Body of pancreas (tissue), 4 donors: ENCODE data around the gene MTRF1L. TPM values are rescaled to one million over a fixed set of nuclear protein-coding genes. Genes with fewer than 3 reads are reported as not detected.

ENCODE experiments used
- ATAC-seq: fragments of 150-250 bp; one replicate; pipeline ENCODE4 v1.9.1; 2016
- DNase-seq, 4 donors: peaks; one replicate each; pipeline ENCODE4 v3.0.0-alpha.2; 2019
- H3K27ac ChIP-seq, 4 donors: fragments of 200-600 bp; sonication (generic); 1 replicate in 3 of 4; 2 replicates in 1 of 4; pipeline versions ENCODE4 v1.5.1 to v1.6.1; 2016 to 2019; ENCODE audit warnings: mild to moderate bottlenecking in 1 of 4, mixed read lengths in 1 of 4, moderate library complexity in 1 of 4
- H3K27me3 ChIP-seq, 2 donors: fragments of 200-600 bp; sonication (generic); one replicate each; pipeline ENCODE4 v1.6.0; 2016; ENCODE audit warnings: mild to moderate bottlenecking in 1 of 2
- H3K36me3 ChIP-seq, 2 donors: fragments of 200-600 bp; sonication (generic); replicated peaks in 1 of 2; 2 replicates each; pipeline ENCODE4 v1.5.1; 2016; ENCODE audit warnings: low read depth in 2 of 2; ENCODE audit not compliant: insufficient read depth in 1 of 2
- H3K4me1 ChIP-seq: fragments of 200-600 bp; sonication (generic); one replicate; pipeline ENCODE4 v1.6.0; 2016
- H3K4me3 ChIP-seq, 2 donors: fragments of 200-600 bp; sonication (generic); 1 replicate in 1 of 2; 2 replicates in 1 of 2; pipeline ENCODE4 v1.5.1; 2016 to 2019
- H3K9me3 ChIP-seq, 3 donors: fragments of 200-600 bp; sonication (generic); 1 replicate in 2 of 3; 2 replicates in 1 of 3; pipeline ENCODE4 v1.5.1; 2016
- CTCF ChIP-seq, 7 experiments: fragments of 450-650 bp in 4 of 7; fragments of 200-600 bp in 3 of 7; sonication (generic) in 3 of 7; IDR thresholded peaks; one replicate each; pipeline ENCODE4 v1.5.1; 2016 to 2019; ENCODE audit warnings: antibody characterized with exemption in 7 of 7
- POLR2A ChIP-seq, 3 donors: fragments of 450-650 bp; IDR thresholded peaks; one replicate each; pipeline ENCODE4 v1.6.1; 2016; ENCODE audit warnings: antibody characterized with exemption in 3 of 3, mild to moderate bottlenecking in 2 of 3
- WGBS, 2 donors: methylation state at CpG; one replicate each; pipeline ENCODE4 v1.1.5; 2017; 5-methylcytosine and 5-hydroxymethylcytosine counted together
- intact Hi-C: fragments of 100-400 bp; cut with DNase I; formaldehyde crosslinking; loops from one replicate; pipeline ENCODE4 v1.15.1; 2023
- total RNA-seq, 2 donors: library from RNA; depleted of rRNA; stranded (reverse); fragments of >200 nt; gene quantifications; one replicate each; pipeline ENCODE4 v1.1.0, GENCODE V29; 2016

MTRF1L gene
- total RNA-seq, 2 donors from 2014 or later, result 8.6 to 22.7 TPM

DNA sequence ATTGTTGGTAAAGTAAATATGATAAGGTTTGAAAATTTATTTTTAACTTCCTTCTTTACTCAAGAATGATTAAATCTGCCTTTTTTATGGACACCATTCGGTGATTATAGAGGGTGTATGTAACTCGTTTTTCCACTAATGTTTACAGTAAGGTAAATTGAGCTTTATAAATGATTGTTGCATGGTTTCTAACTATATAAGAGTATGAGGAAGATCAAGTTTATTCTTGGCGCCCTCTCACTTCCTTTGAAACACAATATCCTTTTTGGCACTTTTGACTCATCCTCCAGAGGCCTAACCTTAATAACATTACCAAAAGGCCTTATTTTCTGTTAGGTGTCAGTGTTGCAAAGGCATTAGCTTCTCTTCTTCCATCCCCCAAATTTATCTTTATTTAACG lies 41.8 kb upstream of the MTRF1L start:
- 56 to 57% methylated on average over 4 of the region's 4 CpGs for WGBS, 2 donors

DNA sequence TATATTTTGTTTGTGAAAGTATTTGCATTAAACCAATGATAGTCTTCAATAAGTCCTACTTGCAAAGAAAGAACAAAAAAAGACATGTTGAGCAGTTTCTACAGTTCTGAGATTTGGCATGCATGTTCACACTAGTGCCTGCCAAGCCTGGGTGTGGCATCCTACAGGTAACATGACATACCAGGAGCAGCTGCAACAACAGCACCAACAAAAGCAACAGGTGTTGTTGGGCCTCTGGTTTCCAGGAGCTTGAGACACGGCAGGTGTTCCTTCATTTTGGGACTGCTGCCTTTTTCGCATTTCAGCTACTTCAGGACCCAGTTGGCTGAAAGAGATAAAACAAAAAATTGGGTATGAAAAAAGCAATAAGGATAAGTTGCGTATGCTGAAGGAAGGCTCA lies 41.2 kb upstream of the MTRF1L start:
- intact Hi-C loops, result no loop called here
- H3K4me1 ChIP-seq, result peaks cover 11% of the 10 kb centered on the region
- TF ChIP-seq CTCF (IDR thresholded peaks at IDR 0.05) (no peak), POLR2A (IDR thresholded peaks at IDR 0.05) (no peak)
- no peaks in the 10 kb centered on the region for H3K27me3 ChIP-seq
- H3K27ac ChIP-seq, result peak overlapping the region in 1 of 4 donors; percentile 35
- H3K9me3 ChIP-seq, result no peaks in the 10 kb centered on the region
- no peak overlapping the region for H3K4me3 ChIP-seq
- WGBS, 2 donors, result 40% methylated on average over 3 of the region's 3 CpGs
- ATAC-seq, result peak; percentile 79
- DNase-seq, result peak; percentile 51 to 76 (median 62)
- H3K36me3 ChIP-seq, result no peaks in the 10 kb centered on the region

More for the DNA sequence above, 41.8 kb upstream of the MTRF1L start:
- no peaks in the 10 kb centered on the region for H3K9me3 ChIP-seq
- H3K4me3 ChIP-seq, result no peak overlapping the region
- H3K36me3 ChIP-seq, result no peaks in the 10 kb centered on the region
- ATAC-seq (no peak), DNase-seq (no peak)
- intact Hi-C loops, result no loop called here
- peaks cover 11% of the 10 kb centered on the region for H3K4me1 ChIP-seq
- peak overlapping the region in 1 of 4 donors; percentile 35 for H3K27ac ChIP-seq
- H3K27me3 ChIP-seq, result no peaks in the 10 kb centered on the region
- TF ChIP-seq CTCF (IDR thresholded peaks at IDR 0.05), result no peak
- TF ChIP-seq POLR2A (IDR thresholded peaks at IDR 0.05), result no peak

DNA sequence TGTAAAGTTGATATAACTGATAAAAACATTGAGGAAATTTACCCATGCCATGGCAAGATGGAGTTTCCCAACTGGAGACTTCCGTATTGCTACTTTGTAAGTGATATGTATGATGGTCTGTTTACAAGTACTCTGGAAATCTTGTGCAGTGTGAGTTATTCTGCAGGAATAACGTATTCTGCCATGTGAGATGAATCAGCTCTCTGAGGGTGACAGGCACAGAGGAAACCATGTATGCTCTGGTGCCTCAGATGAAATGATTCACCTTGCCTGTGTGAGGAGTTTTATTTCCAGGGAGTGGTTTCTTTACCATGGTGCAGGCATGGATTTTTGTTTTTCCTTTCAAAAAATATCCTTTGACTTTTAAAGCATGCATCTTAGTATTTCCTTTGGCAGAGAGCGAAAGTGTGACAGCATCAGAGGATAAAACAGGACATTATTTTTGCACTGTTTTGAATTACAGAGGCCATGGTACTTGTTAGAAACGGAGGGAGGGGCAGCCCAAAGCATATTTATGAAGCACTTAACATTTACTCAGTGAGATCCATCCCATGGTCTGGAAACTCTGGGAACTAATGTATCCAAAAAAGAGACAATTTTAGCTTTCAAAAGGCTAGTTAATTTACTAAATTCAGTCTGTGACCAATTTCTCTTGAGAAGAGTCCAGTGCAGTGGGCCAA lies 36.0 kb upstream of the MTRF1L start:
- H3K9me3 ChIP-seq, result no peaks in the 10 kb centered on the region
- H3K4me1 ChIP-seq, result peaks cover under 1% of the 10 kb centered on the region
- intact Hi-C loops, result loop anchor here (10.0 kb wide), 1 partner anchor 466 kb away; no protein-coding TSS in a partner anchor
- DNase-seq (no peak), ATAC-seq (no peak)
- H3K27ac ChIP-seq, result no peak overlapping the region
- TF ChIP-seq POLR2A (IDR thresholded peaks at IDR 0.05) (no peak), CTCF (IDR thresholded peaks at IDR 0.05) (no peak)
- 74 to 78% methylated on average over 4 of the region's 4 CpGs for WGBS, 2 donors
- H3K36me3 ChIP-seq, result no peaks in the 10 kb centered on the region
- H3K27me3 ChIP-seq, result no peaks in the 10 kb centered on the region
- no peak overlapping the region for H3K4me3 ChIP-seq

- Histone ChIP-seq H3K27ac (no peak overlapping the region), H3K4me1 (peaks cover 13% of the 10 kb centered on the region), H3K9me3 (no peaks in the 10 kb centered on the region), H3K36me3 (no peaks in the 10 kb centered on the region), H3K4me3 (no peak overlapping the region), H3K27me3 (no peaks in the 10 kb centered on the region)
- peak in 1 of 4 donors; percentile 49 for DNase-seq
- WGBS, 2 donors, result 89 to 92% methylated on average over 9 of the region's 9 CpGs
- intact Hi-C loops, result loop anchor here (10.0 kb wide), 1 partner anchor 471 kb away; no protein-coding TSS in a partner anchor
- ATAC-seq, result no peak
- no peak for TF ChIP-seq CTCF (IDR thresholded peaks at IDR 0.05)
- no peak for TF ChIP-seq POLR2A (IDR thresholded peaks at IDR 0.05)
Observed at GRCh38 chr6:153034139-153034538, 31.6 kb upstream of the MTRF1L start.
